GM21423 (cell line): Measurements from ENCODE around the gene SYTL2.
"Not testable (repeated sequence)": the region's sequence is repeated elsewhere in the genome, so short reads cannot be mapped to it uniquely, and the experiment has no call there.

Experiments
- ATAC-seq: cut with Tn5 transposase; IDR thresholded peaks from one replicate; pipeline ENCODE4 v1.9.1; 2021; ENCODE audit warnings: mild to moderate bottlenecking, moderate library complexity; ENCODE audit not compliant: unreplicated experiment

The SYTL2 gene

GRCh38 chr11:85810871-85811611 lies at the start of gene SYTL2:
SYTL2 (minus strand) TSS chr11:85811141; CDS start chr11:85757725, 53,416 bp downstream.
- ATAC-seq, result peak; percentile 90

GRCh38 chr11:85859541-85859940 lies 48.6 kb upstream of the SYTL2 start:
- not testable (repeated sequence) for ATAC-seq

- ATAC-seq, result no peak
Measured at GRCh38 chr11:85857098-85857497, 46.2 kb upstream of the SYTL2 start.

GRCh38 chr11:85855341-85855656 lies 44.4 kb upstream of the SYTL2 start, which contains the start of gene CCDC83:
CCDC83 (plus strand) TSS chr11:85855383; CDS start chr11:85865124, 9,741 bp downstream.
- no peak for ATAC-seq

GRCh38 chr11:85854557-85855340 lies 43.8 kb upstream of the SYTL2 start:
- peak; percentile 100 for ATAC-seq

GRCh38 chr11:85854212-85854556 lies 43.2 kb upstream of the SYTL2 start:
- ATAC-seq, result no peak

- not testable (repeated sequence) for ATAC-seq
Measured at GRCh38 chr11:85853541-85853940, 42.6 kb upstream of the SYTL2 start.

GRCh38 chr11:85852754-85853153 lies 41.8 kb upstream of the SYTL2 start:
- ATAC-seq, result not testable (repeated sequence)

GRCh38 chr11:85848556-85848955 lies 37.6 kb upstream of the SYTL2 start:
- no peak for ATAC-seq

- ATAC-seq, result no peak
Measured at GRCh38 chr11:85848006-85848405, 37.1 kb upstream of the SYTL2 start.

- no peak for ATAC-seq
Measured at GRCh38 chr11:85847436-85847835, 36.5 kb upstream of the SYTL2 start.

- ATAC-seq, result no peak
Measured at GRCh38 chr11:85845124-85845631, 34.2 kb upstream of the SYTL2 start.

GRCh38 chr11:85844439-85845123 lies 33.6 kb upstream of the SYTL2 start:
- no peak for ATAC-seq

GRCh38 chr11:85843929-85844328 lies 33.0 kb upstream of the SYTL2 start:
- no peak for ATAC-seq

- not testable (repeated sequence) for ATAC-seq
Measured at GRCh38 chr11:85840932-85841331, 30.0 kb upstream of the SYTL2 start.

- ATAC-seq, result no peak
Measured at GRCh38 chr11:85835729-85836128, 24.8 kb upstream of the SYTL2 start.

GRCh38 chr11:85835263-85835662 lies 24.3 kb upstream of the SYTL2 start:
- ATAC-seq, result no peak

- ATAC-seq, result no peak
Measured at GRCh38 chr11:85831050-85831449, 20.1 kb upstream of the SYTL2 start.

- ATAC-seq, result no peak
Measured at GRCh38 chr11:85829172-85829571, 18.2 kb upstream of the SYTL2 start.

GRCh38 chr11:85828640-85828978 lies 17.7 kb upstream of the SYTL2 start:
- ATAC-seq, result no peak

- no peak for ATAC-seq
Measured at GRCh38 chr11:85827748-85828639, 17.1 kb upstream of the SYTL2 start.
